ENCODE data around the gene MARVELD3.

GRCh38 chr16:71585318-71585703 lies 40.7 kb upstream of the MARVELD3 start:
- TF ChIP-seq EZH2 (IDR thresholded peaks at IDR 0.05) = no peak
- TF ChIP-seq, protein P1, sequence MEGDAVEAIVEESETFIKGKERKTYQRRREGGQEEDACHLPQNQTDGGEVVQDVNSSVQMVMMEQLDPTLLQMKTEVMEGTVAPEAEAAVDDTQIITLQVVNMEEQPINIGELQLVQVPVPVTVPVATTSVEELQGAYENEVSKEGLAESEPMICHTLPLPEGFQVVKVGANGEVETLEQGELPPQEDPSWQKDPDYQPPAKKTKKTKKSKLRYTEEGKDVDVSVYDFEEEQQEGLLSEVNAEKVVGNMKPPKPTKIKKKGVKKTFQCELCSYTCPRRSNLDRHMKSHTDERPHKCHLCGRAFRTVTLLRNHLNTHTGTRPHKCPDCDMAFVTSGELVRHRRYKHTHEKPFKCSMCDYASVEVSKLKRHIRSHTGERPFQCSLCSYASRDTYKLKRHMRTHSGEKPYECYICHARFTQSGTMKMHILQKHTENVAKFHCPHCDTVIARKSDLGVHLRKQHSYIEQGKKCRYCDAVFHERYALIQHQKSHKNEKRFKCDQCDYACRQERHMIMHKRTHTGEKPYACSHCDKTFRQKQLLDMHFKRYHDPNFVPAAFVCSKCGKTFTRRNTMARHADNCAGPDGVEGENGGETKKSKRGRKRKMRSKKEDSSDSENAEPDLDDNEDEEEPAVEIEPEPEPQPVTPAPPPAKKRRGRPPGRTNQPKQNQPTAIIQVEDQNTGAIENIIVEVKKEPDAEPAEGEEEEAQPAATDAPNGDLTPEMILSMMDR (IDR thresholded peaks at IDR 0.05) = no peak
